ENCODE measurements around the gene WDCP. TPM values are rescaled to one million over a fixed set of nuclear protein-coding genes. Genes with fewer than 3 reads are reported as not detected.
A peak's percentile ranks its signal among the peaks of the same experiment; 100 is the strongest.

Gene WDCP
- total and polyA plus RNA-seq, 5 donors from 2014 or later, result 3.4 to 11.0 (median 5.3) TPM

DNA sequence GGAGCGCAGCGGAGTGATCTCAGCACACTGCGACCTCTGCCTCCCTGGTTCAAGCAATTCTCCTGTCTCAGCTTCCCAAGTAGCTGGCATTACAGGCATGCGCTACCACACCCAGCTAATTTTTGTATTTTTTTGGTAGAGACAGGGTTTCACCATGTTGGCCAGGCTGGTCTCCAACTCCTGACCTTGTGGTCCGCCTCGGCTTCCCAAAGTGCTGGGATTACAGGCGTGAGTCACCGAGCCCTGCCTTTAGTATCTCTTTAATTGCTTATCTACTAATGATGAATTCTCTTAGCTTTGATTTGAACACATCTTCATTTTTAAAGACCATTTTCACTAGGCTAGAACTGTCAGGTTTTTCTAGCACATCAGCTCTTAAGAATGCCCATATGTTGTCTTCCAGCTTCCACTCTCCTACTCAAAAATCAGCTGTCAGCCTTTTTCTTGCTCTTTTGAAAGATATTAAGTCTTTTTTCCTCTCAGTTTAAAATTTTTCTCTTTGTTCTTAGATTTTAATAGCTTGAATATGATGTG is 53.4 kb downstream of the WDCP start:
- H3K4me3 Mint-ChIP-seq, result no peak overlapping the region
- no peak overlapping the region for H3K27ac Mint-ChIP-seq
- no peak for ATAC-seq (ENCODE audit: low read depth in 2 of 2)

GRCh38 chr2:23992931-23993330 is 54.3 kb downstream of the WDCP start:
- DNase-seq, result no peak
- H3K4me1 ChIP-seq (ENCODE audit: control insufficient read depth, insufficient read depth, low read length, poor library complexity, severe bottlenecking), result no peaks in the 10 kb centered on the region
- H3K4me1 Mint-ChIP-seq, result peaks cover 0 to 13% (median 1%) of the 10 kb centered on the region in 4 donors
- H3K27me3 Mint-ChIP-seq, result no peaks in the 10 kb centered on the region
- H3K9me3 Mint-ChIP-seq, result no peaks in the 10 kb centered on the region
- H3K36me3 Mint-ChIP-seq, result peaks cover 12% of the 10 kb centered on the region
- no peak overlapping the region for H3K4me3 ChIP-seq (ENCODE audit: low read depth, low read length)
- H3K27ac Mint-ChIP-seq, result peak overlapping the region in 1 of 3 donors; percentile 38
- no peaks in the 10 kb centered on the region for H3K36me3 ChIP-seq (ENCODE audit: control insufficient read depth, insufficient read depth, low read length)
- no peaks in the 10 kb centered on the region for H3K9me3 ChIP-seq (ENCODE audit: control insufficient read depth in 2 of 2, low read length in 2 of 2)
- H3K4me3 Mint-ChIP-seq, result no peak overlapping the region
- no peak for ATAC-seq (ENCODE audit: low read depth in 2 of 2)
- H3K27ac ChIP-seq (ENCODE audit: insufficient read depth, low read length, poor library complexity, severe bottlenecking), result no peak overlapping the region
- no peaks in the 10 kb centered on the region for H3K27me3 ChIP-seq (ENCODE audit: control insufficient read depth, insufficient read depth, low read length)

More for the DNA sequence above, 53.4 kb downstream of the WDCP start:
- H3K27ac ChIP-seq (ENCODE audit: insufficient read depth, low read length, poor library complexity, severe bottlenecking), result no peak overlapping the region
- H3K9me3 ChIP-seq (ENCODE audit: control insufficient read depth in 2 of 2, low read length in 2 of 2), result no peaks in the 10 kb centered on the region
- no peak for DNase-seq
- H3K36me3 ChIP-seq (ENCODE audit: control insufficient read depth, insufficient read depth, low read length), result no peaks in the 10 kb centered on the region
- H3K36me3 Mint-ChIP-seq, result peaks cover 10% of the 10 kb centered on the region
- H3K4me1 Mint-ChIP-seq, result peaks cover 0 to 9% (median 0%) of the 10 kb centered on the region in 4 donors
- no peaks in the 10 kb centered on the region for H3K27me3 Mint-ChIP-seq
- H3K9me3 Mint-ChIP-seq, result no peaks in the 10 kb centered on the region
- H3K4me3 ChIP-seq (ENCODE audit: low read depth, low read length), result no peak overlapping the region
- no peaks in the 10 kb centered on the region for H3K27me3 ChIP-seq (ENCODE audit: control insufficient read depth, insufficient read depth, low read length)
- H3K4me1 ChIP-seq (ENCODE audit: control insufficient read depth, insufficient read depth, low read length, poor library complexity, severe bottlenecking), result no peaks in the 10 kb centered on the region

DNA sequence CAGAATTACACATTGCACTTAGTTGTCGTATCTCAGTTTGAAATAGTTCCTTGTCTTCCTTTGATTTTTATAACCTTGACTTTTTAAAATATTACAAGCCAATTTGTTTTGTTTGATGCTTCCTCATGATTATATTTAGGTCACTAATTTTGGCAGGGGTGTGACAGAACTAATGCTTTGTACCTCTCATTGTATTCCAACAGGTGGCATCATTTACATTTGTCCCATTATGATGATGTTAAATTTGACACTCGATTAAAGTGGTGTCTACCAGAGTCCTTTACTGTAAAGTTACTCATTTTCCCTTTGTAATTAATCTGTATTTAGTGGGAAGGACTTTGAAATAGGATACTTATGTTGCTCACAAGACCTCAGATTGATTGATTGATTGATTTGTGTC is 58.8 kb downstream of the WDCP start:
- Mint-ChIP-seq H3K36me3 (peaks cover 14% of the 10 kb centered on the region), H3K27me3 (no peaks in the 10 kb centered on the region), H3K9me3 (no peaks in the 10 kb centered on the region), H3K4me3 (no peak overlapping the region), H3K4me1 (peaks cover 0 to 13% (median 1%) of the 10 kb centered on the region in 4 donors), H3K27ac (no peak overlapping the region)
- no peaks in the 10 kb centered on the region for H3K4me1 ChIP-seq (ENCODE audit: control insufficient read depth, insufficient read depth, low read length, poor library complexity, severe bottlenecking)
- H3K27ac ChIP-seq (ENCODE audit: insufficient read depth, low read length, poor library complexity, severe bottlenecking), result no peak overlapping the region
- H3K4me3 ChIP-seq (ENCODE audit: low read depth, low read length), result no peak overlapping the region
- ATAC-seq (ENCODE audit: low read depth in 2 of 2) (peak in 1 of 2 donors; percentile 62), DNase-seq (peak in 2 of 3 donors; percentile 36 to 48)
- no peaks in the 10 kb centered on the region for H3K9me3 ChIP-seq (ENCODE audit: control insufficient read depth in 2 of 2, low read length in 2 of 2)
- peaks cover 10% of the 10 kb centered on the region for H3K36me3 ChIP-seq (ENCODE audit: control insufficient read depth, insufficient read depth, low read length)
- no peaks in the 10 kb centered on the region for H3K27me3 ChIP-seq (ENCODE audit: control insufficient read depth, insufficient read depth, low read length)

Other genes starting within 250 kb of the WDCP start
- 53.2 TPM for gene ATAD2B, start 120.3 kb downstream of the WDCP start, total RNA-seq
- 1 to 10 TPM; 4.0 to 8.3 (median 7.0) TPM for gene ATAD2B, start 120.3 kb downstream of the WDCP start, polyA plus RNA-seq
- gene UBXN2A, start 106.9 kb downstream of the WDCP start, total RNA-seq, result 15.0 TPM
- 1 to 10 TPM; 7.7 to 9.8 (median 8.6) TPM for gene UBXN2A, start 106.9 kb downstream of the WDCP start, polyA plus RNA-seq
- 0.39 TPM for gene MFSD2B, start 37.3 kb downstream of the WDCP start, total RNA-seq
- not detected for gene MFSD2B, start 37.3 kb downstream of the WDCP start, polyA plus RNA-seq
- gene FKBP1B, start 2.4 kb upstream of the WDCP start, total RNA-seq, result 1.1 TPM
- gene FKBP1B, start 2.4 kb upstream of the WDCP start, polyA plus RNA-seq, result 1 to 10 TPM; 1.1 to 3.0 (median 1.6) TPM
- 62.3 TPM for gene SF3B6, start 28.9 kb upstream of the WDCP start, total RNA-seq
- 100 to 1,000 TPM; 200 to 255 (median 224) TPM for gene SF3B6, start 28.9 kb upstream of the WDCP start, polyA plus RNA-seq
- gene TP53I3, start 37.4 kb upstream of the WDCP start, total RNA-seq, result 1.5 TPM
- gene TP53I3, start 37.4 kb upstream of the WDCP start, polyA plus RNA-seq, result 1 to 10 TPM in 1 of 4 donors, under 1 TPM in 2, not detected in 1; 0.25 to 1.4 (median 0.69) TPM
- not detected for gene PFN4, start 75.9 kb upstream of the WDCP start, total RNA-seq
- gene PFN4, start 75.9 kb upstream of the WDCP start, polyA plus RNA-seq, result not detected
- 11.6 TPM for gene FAM228B, start 76.1 kb upstream of the WDCP start, total RNA-seq
- 1 to 10 TPM; 3.5 to 4.8 (median 4.1) TPM for gene FAM228B, start 76.1 kb upstream of the WDCP start, polyA plus RNA-seq
- gene FAM228A, start 127.7 kb upstream of the WDCP start, total RNA-seq, result not detected
- gene FAM228A, start 127.7 kb upstream of the WDCP start, polyA plus RNA-seq, result not detected

Measured in CD4-positive, CD25-positive, alpha-beta regulatory T cell (primary cell).